HG02885 (cell line): ENCODE data around the gene MYRFL.
"Not testable (repeated sequence)": the region's sequence is repeated elsewhere in the genome, so short reads cannot be mapped to it uniquely, and the experiment has no call there.

Experiments
- ATAC-seq: cut with Tn5 transposase; IDR thresholded peaks from one replicate; pipeline ENCODE4 v1.9.1; 2021; ENCODE audit warnings: mild to moderate bottlenecking; ENCODE audit not compliant: unreplicated experiment, poor library complexity

Gene MYRFL

GRCh38 chr12:69978020-69978419, 153.0 kb downstream of the MYRFL start:
- ATAC-seq = no peak

GRCh38 chr12:69981881-69982475, 157.0 kb downstream of the MYRFL start:
- ATAC-seq = no peak

- no peak for ATAC-seq
Measured at GRCh38 chr12:69984241-69984640, 159.2 kb downstream of the MYRFL start.

GRCh38 chr12:69985656-69986055, 160.6 kb downstream of the MYRFL start:
- peak; percentile 88 for ATAC-seq

GRCh38 chr12:69986114-69986513, 161.1 kb downstream of the MYRFL start:
- ATAC-seq = no peak

GRCh38 chr12:69987579-69988091, 162.6 kb downstream of the MYRFL start:
- no peak for ATAC-seq

- no peak for ATAC-seq
Measured at GRCh38 chr12:69988481-69989321, 163.7 kb downstream of the MYRFL start.

- no peak for ATAC-seq
Measured at GRCh38 chr12:69991690-69992288, 166.8 kb downstream of the MYRFL start.

- ATAC-seq = no peak
Measured at GRCh38 chr12:69993433-69993832, 168.4 kb downstream of the MYRFL start.

GRCh38 chr12:69994086-69994485, 169.1 kb downstream of the MYRFL start:
- not testable (repeated sequence) for ATAC-seq

- no peak for ATAC-seq
Measured at GRCh38 chr12:69994724-69995173, 169.7 kb downstream of the MYRFL start.

GRCh38 chr12:69996241-69996640, 171.2 kb downstream of the MYRFL start:
- no peak for ATAC-seq

- no peak for ATAC-seq
Measured at GRCh38 chr12:69996722-69997121, 171.7 kb downstream of the MYRFL start.

GRCh38 chr12:69998011-69998410, 173.0 kb downstream of the MYRFL start:
- no peak for ATAC-seq

- no peak for ATAC-seq
Measured at GRCh38 chr12:69998922-69999321, 173.9 kb downstream of the MYRFL start.

- ATAC-seq = no peak
Measured at GRCh38 chr12:69999561-69999960, 174.5 kb downstream of the MYRFL start.

- ATAC-seq = no peak
Measured at GRCh38 chr12:70002097-70002911, 177.3 kb downstream of the MYRFL start.

- ATAC-seq = no peak
Measured at GRCh38 chr12:70002912-70003255, 177.9 kb downstream of the MYRFL start.

GRCh38 chr12:70005864-70006618, 181.0 kb downstream of the MYRFL start:
- no peak for ATAC-seq

GRCh38 chr12:70006619-70006973, 181.6 kb downstream of the MYRFL start:
- no peak for ATAC-seq
